ENCODE data around the gene IL17REL.
A peak's percentile ranks its signal among the peaks of the same experiment; 100 is the strongest.

The IL17REL gene

GRCh38 chr22:50020606-50021005 lies 8.0 kb upstream of the IL17REL start:
- DNase-seq = no peak

GRCh38 chr22:50019316-50019715 lies 6.8 kb upstream of the IL17REL start:
- DNase-seq = no peak

- peak; percentile 85 for DNase-seq
Measured at GRCh38 chr22:50018608-50019285, 6.2 kb upstream of the IL17REL start.

GRCh38 chr22:50017701-50018224 lies 5.2 kb upstream of the IL17REL start:
- DNase-seq = no peak

- peak; percentile 95 for DNase-seq
Measured at GRCh38 chr22:50016988-50017700, 4.6 kb upstream of the IL17REL start.

GRCh38 chr22:50016308-50016987 lies 3.9 kb upstream of the IL17REL start:
- DNase-seq = no peak

GRCh38 chr22:50015451-50016307 lies 3.1 kb upstream of the IL17REL start:
- DNase-seq = no peak

GRCh38 chr22:50014655-50015401 lies 2.3 kb upstream of the IL17REL start:
- no peak for DNase-seq

- DNase-seq = no peak
Measured at GRCh38 chr22:50014053-50014501, 1.5 kb upstream of the IL17REL start.

- no peak for DNase-seq
Measured at GRCh38 chr22:50011447-50012210, 936 bp downstream of the IL17REL start.

GRCh38 chr22:50010676-50011446 lies 1.7 kb downstream of the IL17REL start:
- DNase-seq = no peak

GRCh38 chr22:50009765-50010675 lies 2.5 kb downstream of the IL17REL start:
- no peak for DNase-seq

- no peak for DNase-seq
Measured at GRCh38 chr22:50009251-50009650, 3.3 kb downstream of the IL17REL start.

- DNase-seq = no peak
Measured at GRCh38 chr22:50008151-50009040, 4.2 kb downstream of the IL17REL start.

- no peak for DNase-seq
Measured at GRCh38 chr22:50007057-50007511, 5.5 kb downstream of the IL17REL start.

- DNase-seq = no peak
Measured at GRCh38 chr22:50004918-50005317, 7.6 kb downstream of the IL17REL start.

- no peak for DNase-seq
Measured at GRCh38 chr22:50002791-50003190, 9.8 kb downstream of the IL17REL start.
